Neural progenitor cell (in vitro differentiated cells): ENCODE results near the gene STAM.

ENCODE experiments used
- EZH2 ChIP-seq: fragments of 200-600 bp; sonication (generic); IDR thresholded peaks from 2 replicates; pipeline ENCODE4 v1.6.1; 2017; ENCODE audit warnings: antibody characterized with exemption, mild to moderate bottlenecking, moderate library complexity
- TF ChIP-seq, protein P1 (sequence below): fragments of 200-600 bp; sonication (generic); IDR thresholded peaks from 2 replicates; pipeline ENCODE4 v1.5.1; 2017; ENCODE audit warnings: antibody characterized with exemption, mild to moderate bottlenecking

DNA sequence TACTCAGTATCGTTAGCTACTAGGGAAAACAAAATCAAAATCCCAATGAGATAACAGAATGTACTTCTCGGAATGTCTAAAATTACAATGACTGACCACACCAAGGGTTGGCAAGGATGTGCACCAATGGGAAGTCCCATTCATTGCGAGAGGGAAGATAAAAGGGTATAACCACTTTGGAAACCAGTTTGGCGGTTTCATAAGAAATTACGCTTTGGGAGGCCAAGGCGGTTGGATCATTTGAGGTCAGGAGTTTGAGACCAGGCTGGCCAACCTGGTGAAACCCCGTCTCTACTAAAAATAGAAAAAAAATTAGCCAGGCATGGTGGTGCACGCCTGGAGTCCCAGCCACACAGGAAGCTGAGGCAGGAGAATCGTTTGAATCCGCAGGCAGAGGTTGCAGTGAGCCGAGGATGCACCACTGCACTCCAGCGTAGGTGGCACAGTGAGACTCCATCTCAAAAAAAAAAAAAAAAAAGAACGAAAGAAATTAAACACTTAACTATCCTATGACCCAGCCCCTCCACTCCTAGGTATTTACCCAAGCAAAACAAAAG lies 34.4 kb upstream of the STAM start:
- TF ChIP-seq, protein P1, sequence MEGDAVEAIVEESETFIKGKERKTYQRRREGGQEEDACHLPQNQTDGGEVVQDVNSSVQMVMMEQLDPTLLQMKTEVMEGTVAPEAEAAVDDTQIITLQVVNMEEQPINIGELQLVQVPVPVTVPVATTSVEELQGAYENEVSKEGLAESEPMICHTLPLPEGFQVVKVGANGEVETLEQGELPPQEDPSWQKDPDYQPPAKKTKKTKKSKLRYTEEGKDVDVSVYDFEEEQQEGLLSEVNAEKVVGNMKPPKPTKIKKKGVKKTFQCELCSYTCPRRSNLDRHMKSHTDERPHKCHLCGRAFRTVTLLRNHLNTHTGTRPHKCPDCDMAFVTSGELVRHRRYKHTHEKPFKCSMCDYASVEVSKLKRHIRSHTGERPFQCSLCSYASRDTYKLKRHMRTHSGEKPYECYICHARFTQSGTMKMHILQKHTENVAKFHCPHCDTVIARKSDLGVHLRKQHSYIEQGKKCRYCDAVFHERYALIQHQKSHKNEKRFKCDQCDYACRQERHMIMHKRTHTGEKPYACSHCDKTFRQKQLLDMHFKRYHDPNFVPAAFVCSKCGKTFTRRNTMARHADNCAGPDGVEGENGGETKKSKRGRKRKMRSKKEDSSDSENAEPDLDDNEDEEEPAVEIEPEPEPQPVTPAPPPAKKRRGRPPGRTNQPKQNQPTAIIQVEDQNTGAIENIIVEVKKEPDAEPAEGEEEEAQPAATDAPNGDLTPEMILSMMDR, result no peak
- TF ChIP-seq EZH2, result no peak
